Lung (tissue), 12 donors: Measurements from ENCODE around the gene LIN54. TPM values are rescaled to one million over a fixed set of nuclear protein-coding genes. Genes with fewer than 3 reads are reported as not detected.
"Not testable (repeated sequence)": the region's sequence is repeated elsewhere in the genome, so short reads cannot be mapped to it uniquely, and the experiment has no call there.

ENCODE experiments used
- ATAC-seq: fragments of 200-7000 bp; cut with Tn5 transposase; one replicate; pipeline ENCODE4 v1.9.1; 2020; ENCODE audit warnings: moderate number of reproducible peaks; ENCODE audit not compliant: insufficient read depth, low FRiP score
- DNase-seq, 3 donors: peaks; one replicate each; pipeline ENCODE4 v3.0.0-alpha.2; 2013 to 2017
- H3K27ac ChIP-seq, 2 donors: one replicate each; pipeline ENCODE4 v1.5.1; 2013; ENCODE audit warnings: mild to moderate bottlenecking in 2 of 2, moderate library complexity in 2 of 2, control low read depth in 1 of 2, inconsistent platforms in 1 of 2, low read depth in 1 of 2, low read length in 1 of 2
- H3K27me3 ChIP-seq, 3 donors: one replicate each; pipeline ENCODE4 v1.5.1; 2013; ENCODE audit warnings: low read length in 2 of 3; ENCODE audit not compliant: control insufficient read depth in 3 of 3, insufficient read depth in 3 of 3
- H3K36me3 ChIP-seq, 4 donors: one replicate each; pipeline ENCODE4 v1.5.1; 2013; ENCODE audit warnings: low read length in 4 of 4, mild to moderate bottlenecking in 1 of 4, moderate library complexity in 1 of 4; ENCODE audit not compliant: control insufficient read depth in 4 of 4, insufficient read depth in 4 of 4
- H3K4me1 ChIP-seq, 5 donors: one replicate each; pipeline ENCODE4 v1.5.1; 2013; ENCODE audit warnings: low read length in 5 of 5, mild to moderate bottlenecking in 2 of 5, moderate library complexity in 1 of 5; ENCODE audit not compliant: control insufficient read depth in 5 of 5, insufficient read depth in 5 of 5
- H3K4me3 ChIP-seq: one replicate; pipeline ENCODE4 v1.5.1; 2013; ENCODE audit warnings: mild to moderate bottlenecking, control low read depth, moderate library complexity
- H3K9ac ChIP-seq, 2 donors: one replicate each; pipeline ENCODE4 v1.5.1; 2013; ENCODE audit warnings: low read length in 2 of 2, control low read depth in 1 of 2; ENCODE audit not compliant: insufficient read depth in 1 of 2
- H3K9me3 ChIP-seq, 4 donors: one replicate each; pipeline ENCODE4 v1.5.1; 2013; ENCODE audit warnings: low read length in 3 of 4, mild to moderate bottlenecking in 1 of 4, moderate library complexity in 1 of 4; ENCODE audit not compliant: control insufficient read depth in 4 of 4, insufficient read depth in 3 of 4
- CTCF ChIP-seq: IDR thresholded peaks from 2 replicates; pipeline ENCODE4 v1.5.1; 2012; ENCODE audit warnings: mild to moderate bottlenecking; ENCODE audit errors: control extremely low read depth, extremely low read depth
- WGBS, 2 donors: extraction: QIAGEN DNeasy Blood & Tissue Kit; methylation state at CpG; one replicate each; pipeline ENCODE4 v1.1.7; 2013; 5-methylcytosine and 5-hydroxymethylcytosine counted together
- polyA plus RNA-seq, 2 donors: library from polyadenylated mRNA; stranded (reverse); fragments of 200-250 nt; gene quantifications; one replicate each; pipeline ENCODE4 v1.2.1, GENCODE V29; 2013
- total RNA-seq, 2 donors: library from RNA; depleted of rRNA in 1 of 2; stranded (reverse); fragments of >200 nt in 1 of 2; gene quantifications; one replicate each; pipeline ENCODE4 v1.2.1, GENCODE V29; 2014 to 2021
- donor health status: control.
- donor health status: control.
- donor health status: Bipolar disorder and iron deficiency.
- donor health status: healthy.
- donor health status: DM: yes; HTN: yes; CAD: no.

Gene LIN54
- total and polyA plus RNA-seq, 4 donors, result 2.7 to 14.1 (median 7.3) TPM

GRCh38 chr4:82918091-82918490 lies 92.5 kb downstream of the LIN54 start:
- no peak for TF ChIP-seq CTCF
- no peaks in the 10 kb centered on the region for H3K9me3 ChIP-seq
- WGBS, 2 donors, result 94 to 96% methylated on average over 7 of the region's 7 CpGs
- H3K4me3 ChIP-seq, result no peak overlapping the region
- no peaks in the 10 kb centered on the region for H3K4me1 ChIP-seq
- H3K27ac ChIP-seq, result no peak overlapping the region
- DNase-seq (no peak), ATAC-seq (no peak)
- H3K27me3 ChIP-seq, result no peaks in the 10 kb centered on the region
- H3K9ac ChIP-seq, result no peak overlapping the region
- peaks cover 3 to 13% (median 8%) of the 10 kb centered on the region in 4 donors for H3K36me3 ChIP-seq

GRCh38 chr4:82913968-82914367 lies 96.7 kb downstream of the LIN54 start:
- peaks cover 5 to 15% (median 9%) of the 10 kb centered on the region in 4 donors for H3K36me3 ChIP-seq
- not testable (repeated sequence) for H3K27ac ChIP-seq, H3K9ac ChIP-seq, ATAC-seq, DNase-seq, H3K4me1 ChIP-seq, H3K9me3 ChIP-seq, H3K27me3 ChIP-seq, H3K4me3 ChIP-seq
- WGBS, 2 donors, result 97 to 98% methylated on average over 2 of the region's 2 CpGs

- no peaks in the 10 kb centered on the region for H3K9me3 ChIP-seq
- DNase-seq, result no peak
Observed at GRCh38 chr4:82913305-82913704, 97.3 kb downstream of the LIN54 start.

GRCh38 chr4:82909326-82909725 lies 101.3 kb downstream of the LIN54 start:
- no peak overlapping the region for H3K27ac ChIP-seq
- WGBS, 2 donors, result 56 to 74% methylated on average over 1 of the region's 1 CpG
- no peak for TF ChIP-seq CTCF
- H3K27me3 ChIP-seq, result no peaks in the 10 kb centered on the region
- DNase-seq (no peak), ATAC-seq (no peak)
- H3K4me1 ChIP-seq, result peaks cover 0 to 2% (median 0%) of the 10 kb centered on the region in 5 donors
- no peaks in the 10 kb centered on the region for H3K9me3 ChIP-seq
- peaks cover 2 to 6% (median 4%) of the 10 kb centered on the region in 4 donors for H3K36me3 ChIP-seq
- no peak overlapping the region for H3K4me3 ChIP-seq
- H3K9ac ChIP-seq, result no peak overlapping the region

More at GRCh38 chr4:82913305-82913704, 97.3 kb downstream of the LIN54 start:
- no peak overlapping the region for H3K27ac ChIP-seq
- 47 to 48% methylated on average over 2 of the region's 2 CpGs for WGBS, 2 donors
- ATAC-seq, result no peak
- H3K9ac ChIP-seq, result no peak overlapping the region
- no peaks in the 10 kb centered on the region for H3K27me3 ChIP-seq
- peaks cover 6 to 15% (median 9%) of the 10 kb centered on the region in 4 donors for H3K36me3 ChIP-seq
- TF ChIP-seq CTCF, result no peak
- H3K4me3 ChIP-seq, result no peak overlapping the region
- H3K4me1 ChIP-seq, result peaks cover 0 to 2% (median 0%) of the 10 kb centered on the region in 5 donors
